Ramos (cell line): ENCODE results near the gene CASP8.
"Not testable (repeated sequence)": the region's sequence is repeated elsewhere in the genome, so short reads cannot be mapped to it uniquely, and the experiment has no call there.

ENCODE experiments used
- in situ Hi-C: fragments of 300-500 bp; cut with MboI; formaldehyde crosslinking; loops from one replicate; pipeline ENCODE4 v1.14.3; 2022; ENCODE audit warnings: low sequenced_read_pairs; ENCODE audit not compliant: unreplicated experiment

CASP8 gene

GRCh38 chr2:201266629-201267028 is 6.3 kb downstream of the CASP8 start:
- in situ Hi-C loops: no loop called here

- in situ Hi-C loops: no loop called here
Measured at GRCh38 chr2:201267278-201268030, 7.1 kb downstream of the CASP8 start.

GRCh38 chr2:201269764-201270163 is 9.4 kb downstream of the CASP8 start:
- in situ Hi-C loops: no loop called here

- in situ Hi-C loops: no loop called here
Measured at GRCh38 chr2:201270293-201271001, 10.1 kb downstream of the CASP8 start.

GRCh38 chr2:201271917-201272316 is 11.6 kb downstream of the CASP8 start:
- in situ Hi-C loops: no loop called here

- in situ Hi-C loops: no loop called here
Measured at GRCh38 chr2:201273330-201273983, 13.1 kb downstream of the CASP8 start.

GRCh38 chr2:201275069-201275468 is 14.7 kb downstream of the CASP8 start:
- in situ Hi-C loops: no loop called here

- in situ Hi-C loops: no loop called here
Measured at GRCh38 chr2:201275990-201276389, 15.7 kb downstream of the CASP8 start.

GRCh38 chr2:201276511-201276910 is 16.2 kb downstream of the CASP8 start:
- in situ Hi-C loops: no loop called here

GRCh38 chr2:201279079-201279478 is 18.7 kb downstream of the CASP8 start:
- in situ Hi-C loops: no loop called here

- in situ Hi-C loops: no loop called here
Measured at GRCh38 chr2:201280191-201281040, 20.1 kb downstream of the CASP8 start.

- in situ Hi-C loops: no loop called here
Measured at GRCh38 chr2:201285499-201285898, 25.2 kb downstream of the CASP8 start.

- in situ Hi-C loops: not testable (repeated sequence)
Measured at GRCh38 chr2:201290457-201291148, 30.3 kb downstream of the CASP8 start.

- in situ Hi-C loops: no loop called here
Measured at GRCh38 chr2:201298462-201299052, 38.2 kb downstream of the CASP8 start.

- in situ Hi-C loops: not testable (repeated sequence)
Measured at GRCh38 chr2:201299929-201300328, 39.6 kb downstream of the CASP8 start.

- in situ Hi-C loops: no loop called here
Measured at GRCh38 chr2:201307876-201308275, 47.5 kb downstream of the CASP8 start.

GRCh38 chr2:201308914-201309313 is 48.6 kb downstream of the CASP8 start:
- in situ Hi-C loops: no loop called here

- in situ Hi-C loops: no loop called here
Measured at GRCh38 chr2:201313362-201313761, 53.0 kb downstream of the CASP8 start.

GRCh38 chr2:201319511-201319910 is 59.2 kb downstream of the CASP8 start:
- in situ Hi-C loops: no loop called here
